ENCODE data around the gene DNAI1. TPM values are rescaled to one million over a fixed set of nuclear protein-coding genes. Genes with fewer than 3 reads are reported as not detected.

The DNAI1 gene
- polyA plus RNA-seq, 1 donor (not counting 4 experiments of a cell fraction or from before 2014, with no cell fraction given), result 0.08 TPM

- dilution Hi-C loops (cut with MboI; ENCODE audit: extremely low pct_ligation_motif_present, low sequenced_read_pairs), result no loop called here
- Histone ChIP-seq H3K27ac (ENCODE audit: control insufficient read depth, insufficient read depth, low read length) (no peak overlapping the region), H3K79me2 (ENCODE audit: control insufficient read depth, insufficient read depth, low read length) (no peaks in the 10 kb centered on the region), H3K4me3 (ENCODE audit: control insufficient read depth in 2 of 3, extremely low read depth in 1 of 3, insufficient read depth in 2 of 3, low read depth in 1 of 3, low read length in 3 of 3) (no peak overlapping the region), H3K36me3 (ENCODE audit: control insufficient read depth in 2 of 2, extremely low read depth in 1 of 2, insufficient read depth in 2 of 2, low read length in 2 of 2) (no peaks in the 10 kb centered on the region), H3K9me3 (ENCODE audit: control insufficient read depth, low read depth, low read length) (no peaks in the 10 kb centered on the region), H4K20me1 (ENCODE audit: control insufficient read depth, extremely low read depth, insufficient read depth, low read length) (no peaks in the 10 kb centered on the region), H2AFZ (ENCODE audit: control insufficient read depth, low read length) (no peak overlapping the region), H3K4me1 (ENCODE audit: control insufficient read depth, extremely low read depth, insufficient read depth, low read length) (no peaks in the 10 kb centered on the region), H3K27me3 (ENCODE audit: control insufficient read depth, extremely low read depth, insufficient read depth, low read length) (no peaks in the 10 kb centered on the region), H3K4me2 (ENCODE audit: control insufficient read depth, extremely low read depth, insufficient read depth, low read depth, low read length) (no peak overlapping the region), H3K9ac (ENCODE audit: control insufficient read depth, extremely low read depth, insufficient read depth, low read length) (no peak overlapping the region), H3K9me1 (ENCODE audit: control insufficient read depth, extremely low read depth, insufficient read depth, low read length) (no peaks in the 10 kb centered on the region)
- FAIRE-seq (no peak), DNase-seq (ENCODE audit: low read depth, low spot score) (no peak)
- TF ChIP-seq EZH2 (IDR thresholded peaks at IDR 0.05; ENCODE audit: low read length), result no peak
- no peak for TF ChIP-seq CTCF (optimal IDR thresholded peaks at IDR 0.05 in 1 of 3, IDR thresholded peaks at IDR 0.05 in 1 of 3, conservative IDR thresholded peaks at IDR 0.05 in 1 of 3; ENCODE audit: extremely low read depth in 1 of 3, insufficient read depth in 2 of 3, low read length in 3 of 3)
These were observed 15.1 kb upstream of the DNAI1 start for GRCh38 chr9:34443533-34443932.

- Histone ChIP-seq H4K20me1 (ENCODE audit: control insufficient read depth, extremely low read depth, insufficient read depth, low read length) (no peaks in the 10 kb centered on the region), H3K9me1 (ENCODE audit: control insufficient read depth, extremely low read depth, insufficient read depth, low read length) (no peaks in the 10 kb centered on the region), H3K9ac (ENCODE audit: control insufficient read depth, extremely low read depth, insufficient read depth, low read length) (no peak overlapping the region), H3K27me3 (ENCODE audit: control insufficient read depth, extremely low read depth, insufficient read depth, low read length) (no peaks in the 10 kb centered on the region), H3K27ac (ENCODE audit: control insufficient read depth, insufficient read depth, low read length) (no peak overlapping the region), H3K4me2 (ENCODE audit: control insufficient read depth, extremely low read depth, insufficient read depth, low read depth, low read length) (no peak overlapping the region), H3K9me3 (ENCODE audit: control insufficient read depth, low read depth, low read length) (no peaks in the 10 kb centered on the region), H3K4me3 (ENCODE audit: control insufficient read depth in 2 of 3, extremely low read depth in 1 of 3, insufficient read depth in 2 of 3, low read depth in 1 of 3, low read length in 3 of 3) (no peak overlapping the region), H3K79me2 (ENCODE audit: control insufficient read depth, insufficient read depth, low read length) (no peaks in the 10 kb centered on the region), H3K36me3 (ENCODE audit: control insufficient read depth in 2 of 2, extremely low read depth in 1 of 2, insufficient read depth in 2 of 2, low read length in 2 of 2) (no peaks in the 10 kb centered on the region), H2AFZ (ENCODE audit: control insufficient read depth, low read length) (no peak overlapping the region), H3K4me1 (ENCODE audit: control insufficient read depth, extremely low read depth, insufficient read depth, low read length) (no peaks in the 10 kb centered on the region)
- dilution Hi-C loops (cut with MboI; ENCODE audit: extremely low pct_ligation_motif_present, low sequenced_read_pairs), result no loop called here
- FAIRE-seq (no peak), DNase-seq (ENCODE audit: low read depth, low spot score) (no peak)
- TF ChIP-seq CTCF (optimal IDR thresholded peaks at IDR 0.05 in 1 of 3, IDR thresholded peaks at IDR 0.05 in 1 of 3, conservative IDR thresholded peaks at IDR 0.05 in 1 of 3; ENCODE audit: extremely low read depth in 1 of 3, insufficient read depth in 2 of 3, low read length in 3 of 3) (no peak), EZH2 (IDR thresholded peaks at IDR 0.05; ENCODE audit: low read length) (no peak)
These were observed 14.6 kb upstream of the DNAI1 start for GRCh38 chr9:34443976-34444375.
